AG09309 (cell line): Measurements from ENCODE around the gene VAMP3.

Experiments
- DNase-seq: peaks from one replicate; pipeline ENCODE4 v3.0.0-alpha.2; 2010; ENCODE audit warnings: low read depth
- H3K4me3 ChIP-seq: 2 replicates; pipeline ENCODE4 v1.5.1; 2011; ENCODE audit warnings: mild to moderate bottlenecking, low read depth, low read length, moderate library complexity; ENCODE audit not compliant: control insufficient read depth
- TF ChIP-seq, protein P1 (sequence below): IDR thresholded peaks from 2 replicates; pipeline ENCODE4 v1.5.1; 2011; ENCODE audit warnings: mild to moderate bottlenecking, low read depth, low read length, inconsistent platforms; ENCODE audit not compliant: insufficient read depth, control insufficient read depth; ENCODE audit errors: missing control alignments

The VAMP3 gene

DNA sequence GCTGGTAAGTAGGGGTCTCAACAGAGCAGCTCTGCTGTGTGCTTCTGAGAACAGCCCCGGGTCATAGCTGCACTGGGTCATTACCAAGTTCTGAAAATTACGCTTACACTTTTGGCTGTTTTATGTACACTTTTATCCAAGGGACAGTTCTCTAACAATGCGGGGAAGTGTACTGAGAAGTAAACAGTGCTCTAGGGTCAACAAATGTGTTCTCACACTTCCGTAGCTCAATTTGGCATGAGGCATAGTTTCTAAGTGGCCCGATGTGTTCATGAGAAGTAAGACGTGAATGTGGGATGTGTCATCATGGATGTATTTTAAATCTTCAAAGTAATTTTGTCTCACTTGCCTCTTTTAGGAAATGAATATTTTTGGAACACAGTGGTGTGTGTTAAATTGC, 10.9 kb upstream of the VAMP3 start:
- H3K4me3 ChIP-seq, result no peak overlapping the region
- DNase-seq, result no peak
- TF ChIP-seq, protein P1, sequence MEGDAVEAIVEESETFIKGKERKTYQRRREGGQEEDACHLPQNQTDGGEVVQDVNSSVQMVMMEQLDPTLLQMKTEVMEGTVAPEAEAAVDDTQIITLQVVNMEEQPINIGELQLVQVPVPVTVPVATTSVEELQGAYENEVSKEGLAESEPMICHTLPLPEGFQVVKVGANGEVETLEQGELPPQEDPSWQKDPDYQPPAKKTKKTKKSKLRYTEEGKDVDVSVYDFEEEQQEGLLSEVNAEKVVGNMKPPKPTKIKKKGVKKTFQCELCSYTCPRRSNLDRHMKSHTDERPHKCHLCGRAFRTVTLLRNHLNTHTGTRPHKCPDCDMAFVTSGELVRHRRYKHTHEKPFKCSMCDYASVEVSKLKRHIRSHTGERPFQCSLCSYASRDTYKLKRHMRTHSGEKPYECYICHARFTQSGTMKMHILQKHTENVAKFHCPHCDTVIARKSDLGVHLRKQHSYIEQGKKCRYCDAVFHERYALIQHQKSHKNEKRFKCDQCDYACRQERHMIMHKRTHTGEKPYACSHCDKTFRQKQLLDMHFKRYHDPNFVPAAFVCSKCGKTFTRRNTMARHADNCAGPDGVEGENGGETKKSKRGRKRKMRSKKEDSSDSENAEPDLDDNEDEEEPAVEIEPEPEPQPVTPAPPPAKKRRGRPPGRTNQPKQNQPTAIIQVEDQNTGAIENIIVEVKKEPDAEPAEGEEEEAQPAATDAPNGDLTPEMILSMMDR, result no peak

DNA sequence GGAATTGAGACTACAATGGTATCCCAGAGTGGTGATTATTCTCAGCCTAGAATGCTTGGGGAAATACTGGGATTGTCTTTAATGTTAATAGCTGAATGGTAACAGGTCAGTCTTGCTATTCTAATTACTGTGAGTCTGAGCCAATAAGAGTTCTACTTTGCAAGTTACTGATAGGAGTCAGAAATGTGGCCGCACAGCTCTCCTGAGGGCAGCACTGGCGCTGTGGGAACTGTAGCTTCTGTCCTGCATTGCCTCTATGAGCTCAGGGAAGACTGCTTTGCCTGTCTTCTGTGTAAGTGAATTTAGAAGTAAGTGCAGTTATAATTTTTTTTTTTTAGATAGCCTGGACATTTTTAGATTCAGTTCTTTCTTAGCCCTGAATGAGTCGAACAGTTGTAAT, 10.0 kb upstream of the VAMP3 start:
- H3K4me3 ChIP-seq, result no peak overlapping the region
- TF ChIP-seq, protein P1, result no peak
- no peak for DNase-seq

DNA sequence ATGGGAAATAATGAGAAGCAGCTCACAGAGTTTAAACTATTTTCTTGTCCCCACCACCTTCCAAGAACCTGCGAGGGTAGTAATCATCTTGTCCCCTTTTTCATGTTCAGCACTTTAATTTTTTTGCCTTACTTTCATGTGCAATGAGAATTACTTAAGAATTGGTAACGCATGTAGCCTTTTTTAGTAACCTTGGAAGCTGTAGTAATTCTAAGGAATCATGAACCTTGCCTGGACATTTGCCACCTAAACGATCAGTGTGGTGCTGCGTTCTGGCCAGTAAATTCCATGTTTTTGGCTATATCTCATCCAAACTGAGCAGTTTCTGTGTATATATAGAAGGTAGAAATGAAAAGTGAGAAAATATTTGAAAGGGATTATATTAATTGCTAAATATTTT, 3.9 kb upstream of the VAMP3 start:
- H3K4me3 ChIP-seq, result no peak overlapping the region
- TF ChIP-seq, protein P1, result no peak
- no peak for DNase-seq

DNA sequence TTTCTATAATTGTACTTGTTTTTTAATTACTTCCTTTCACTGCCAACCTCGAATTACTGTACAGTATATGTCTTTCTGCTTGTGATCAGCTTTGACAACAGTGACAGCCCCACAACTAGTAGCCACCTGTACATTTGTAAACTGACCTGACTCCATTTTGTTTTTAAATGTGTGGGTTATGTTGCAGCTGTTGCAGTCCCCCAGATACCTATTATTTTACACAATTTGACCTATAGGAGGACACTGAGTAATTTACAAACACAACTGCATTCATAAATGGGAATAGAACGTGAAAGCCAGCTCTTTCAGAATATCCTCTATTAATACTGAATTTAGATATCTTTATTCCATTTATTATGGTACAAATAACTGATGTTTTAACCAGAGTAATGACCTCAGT, 2.5 kb upstream of the VAMP3 start:
- no peak for DNase-seq
- TF ChIP-seq, protein P1, result no peak

DNA sequence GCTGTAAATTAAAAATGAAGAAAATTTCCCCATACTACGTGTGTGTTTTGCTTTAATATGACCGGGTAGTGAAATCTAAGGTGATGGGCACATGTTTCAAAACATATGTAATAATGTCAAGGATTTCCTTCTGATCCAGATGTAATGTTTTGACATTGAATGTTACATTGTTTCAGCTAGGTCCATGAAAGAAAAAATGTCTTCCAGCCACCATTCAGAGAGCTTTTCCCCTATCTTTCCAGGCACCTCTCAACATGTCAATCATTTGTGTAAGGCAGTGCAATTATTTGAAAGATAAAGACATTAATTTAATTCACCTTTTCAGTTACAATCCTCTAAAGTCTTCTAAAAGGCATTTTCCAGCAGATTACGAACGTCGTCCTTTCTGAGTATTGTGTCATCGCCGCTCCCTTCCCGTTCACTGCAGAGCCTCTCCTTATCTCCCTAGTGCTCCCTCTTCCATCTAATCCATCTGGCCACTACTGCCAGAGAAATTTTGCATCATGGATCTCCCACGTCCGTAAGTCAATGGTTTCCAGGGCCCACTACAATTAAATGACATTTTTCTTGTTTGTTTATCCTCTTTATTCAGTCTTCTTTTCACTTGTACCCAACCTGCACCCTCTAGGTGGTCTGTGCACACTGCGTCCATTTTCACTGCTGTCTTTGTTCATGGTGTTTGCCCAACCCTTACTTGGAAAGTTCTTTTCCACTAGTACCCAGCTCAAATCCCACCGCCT, 1.3 kb upstream of the VAMP3 start:
- TF ChIP-seq, protein P1, result no peak
- no peak overlapping the region for H3K4me3 ChIP-seq
- no peak for DNase-seq

More for the DNA sequence above, 2.5 kb upstream of the VAMP3 start:
- H3K4me3 ChIP-seq, result no peak overlapping the region

DNA sequence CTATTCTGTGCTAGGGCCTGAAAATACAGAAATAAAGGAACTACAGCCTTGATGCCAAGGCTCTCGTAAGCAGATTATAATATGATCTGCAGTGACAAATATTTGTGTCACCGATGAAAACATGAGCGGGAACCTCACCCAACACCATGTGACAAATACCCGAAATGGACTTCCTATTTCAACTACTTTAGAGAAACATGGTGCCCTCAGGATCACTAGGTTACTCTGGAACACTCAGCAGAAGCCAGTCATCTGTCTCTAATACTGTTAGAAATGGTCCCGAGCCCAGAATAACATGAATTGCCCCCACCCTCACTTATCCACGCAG, 463 bp upstream of the VAMP3 start:
- TF ChIP-seq, protein P1, result no peak
- H3K4me3 ChIP-seq, result peak overlapping the region; percentile 64
- no peak for DNase-seq

DNA sequence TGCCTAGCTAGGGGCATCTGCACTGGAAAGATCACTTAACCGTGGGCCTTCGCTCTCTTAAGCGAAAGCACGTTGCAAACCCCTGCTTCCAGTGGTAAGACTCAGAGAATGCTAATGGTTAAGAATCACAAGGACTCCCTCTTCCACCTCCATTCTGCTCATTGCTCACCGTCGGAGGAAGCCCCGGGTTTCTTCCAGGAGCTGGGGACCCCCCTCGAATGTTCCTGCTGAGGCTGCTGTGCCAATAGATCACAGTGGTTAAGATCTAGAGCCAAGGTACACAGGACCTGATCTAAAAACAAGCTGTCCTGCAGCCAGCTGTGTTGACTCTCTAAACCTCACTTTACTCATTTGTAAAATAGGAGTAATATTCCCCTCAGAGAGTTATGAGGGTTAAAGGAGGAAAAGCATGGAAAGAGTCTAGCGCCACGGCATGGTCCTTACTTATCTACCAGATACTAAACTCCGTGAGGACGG, 765 bp downstream of the VAMP3 start:
- TF ChIP-seq, protein P1, result no peak

More for the DNA sequence above, 765 bp downstream of the VAMP3 start:
- peak overlapping the region; percentile 64 for H3K4me3 ChIP-seq
- DNase-seq, result no peak
